ENCODE data around the gene PIK3R3. TPM values are rescaled to one million over a fixed set of nuclear protein-coding genes. Genes with fewer than 3 reads are reported as not detected.

PIK3R3 gene
- total and polyA plus RNA-seq, 2 experiments from 2014 or later = 6.4 to 11.5 TPM

DNA sequence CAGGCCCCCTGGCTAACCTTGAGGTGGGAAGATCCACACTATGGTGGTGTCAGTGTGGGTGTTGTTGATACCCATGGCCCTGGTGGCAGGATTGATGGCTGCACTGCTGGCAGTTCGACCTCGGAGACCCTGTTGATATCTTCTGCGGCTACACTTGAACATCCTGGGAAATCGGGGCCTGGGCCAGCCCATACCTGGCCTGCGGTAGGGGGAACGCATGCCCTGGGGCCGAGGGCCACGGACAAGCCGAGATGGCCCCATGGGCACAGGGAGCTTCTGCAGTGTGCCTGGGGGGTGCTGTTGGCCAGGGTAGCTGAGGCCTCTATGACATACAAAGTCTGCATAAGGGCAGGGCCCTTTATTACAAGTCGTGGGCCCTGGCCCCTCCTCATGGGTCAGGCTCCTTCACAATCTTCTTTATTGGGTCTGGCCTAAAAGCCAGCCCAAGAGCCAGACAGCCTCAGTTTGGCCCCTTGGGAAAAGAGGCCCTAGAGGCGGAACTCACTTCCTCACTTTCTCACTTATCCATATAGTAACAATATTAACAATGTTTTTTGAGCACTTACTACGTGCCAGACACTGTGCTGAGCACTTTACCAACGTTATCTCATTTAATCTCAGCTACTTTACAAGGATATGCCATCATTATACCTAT, 43.9 kb upstream of the PIK3R3 start, which contains the start of gene P3R3URF:
TSS of gene P3R3URF (minus strand) at position 278 of the 655 bp plus-strand sequence. CDS start at position 261, 17 bp downstream.
- Histone ChIP-seq H3K27me3 (no peaks in the 10 kb centered on the region), H3K9me3 (ENCODE audit: low read depth) (no peaks in the 10 kb centered on the region), H3K4me1 (ENCODE audit: low read depth) (peaks cover 11% of the 10 kb centered on the region), H3K27ac (no peak within 1 kb of the TSS), H3K36me3 (no peaks in the 10 kb centered on the region), H3K4me3 (no peak within 1 kb of the TSS)
- no peak for TF ChIP-seq CTCF (IDR thresholded peaks at IDR 0.05; ENCODE audit: low read depth, low read length)
- DNase-seq (ENCODE audit: low read depth in 1 of 2, low spot score in 1 of 2) = no peak

- Histone ChIP-seq H3K4me1 (ENCODE audit: low read depth) (peaks cover 11% of the 10 kb centered on the region), H3K36me3 (no peaks in the 10 kb centered on the region), H3K4me3 (no peak overlapping the region), H3K27me3 (no peaks in the 10 kb centered on the region), H3K9me3 (ENCODE audit: low read depth) (no peaks in the 10 kb centered on the region), H3K27ac (no peak overlapping the region)
- DNase-seq (ENCODE audit: low read depth in 1 of 2, low spot score in 1 of 2) = no peak
- no peak for TF ChIP-seq CTCF (IDR thresholded peaks at IDR 0.05; ENCODE audit: low read depth, low read length)
These were observed 42.8 kb upstream of the PIK3R3 start for GRCh38 chr1:46175243-46175642.

DNA sequence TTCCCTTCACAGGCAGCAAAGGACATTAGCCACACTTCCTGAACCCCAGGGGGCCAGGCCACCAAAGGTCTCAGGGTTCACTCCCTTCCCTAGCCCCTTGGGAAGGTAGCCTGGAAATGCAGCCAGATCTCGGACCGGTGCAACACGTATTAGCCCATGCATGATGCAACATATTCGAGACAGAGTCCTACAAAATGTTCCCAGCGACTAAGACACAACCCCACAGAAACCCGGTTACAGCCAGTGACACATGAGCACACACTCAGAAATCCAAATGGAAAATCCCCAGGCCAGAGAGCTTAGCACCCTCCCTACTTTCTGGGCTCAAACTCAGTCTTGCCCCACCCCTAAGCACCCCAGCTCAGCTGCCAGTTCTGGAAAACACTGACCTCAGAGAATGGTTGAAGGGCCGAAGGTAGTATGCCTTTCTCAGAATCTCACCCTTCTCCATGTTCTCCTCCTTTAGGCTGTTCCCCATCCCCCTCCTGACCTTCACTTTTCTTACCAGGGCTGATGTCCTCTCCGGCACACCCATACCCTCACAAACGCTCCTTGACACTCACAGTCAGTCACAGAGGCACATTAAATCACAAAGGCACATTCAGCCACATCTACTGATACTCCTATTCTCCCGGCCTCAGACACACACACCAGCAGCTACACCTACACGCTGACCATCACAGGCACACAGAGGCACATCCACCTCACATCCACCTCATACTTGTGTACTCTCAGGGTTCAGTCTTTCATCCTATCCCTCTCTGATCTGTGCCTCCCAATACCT, 42.2 kb upstream of the PIK3R3 start, which contains the start of gene TSPAN1:
TSS of gene TSPAN1 (plus strand) at position 640 of the 784 bp plus-strand sequence. CDS start 6,021 bp downstream, outside the sequence.
- Histone ChIP-seq H3K9me3 (ENCODE audit: low read depth) (no peaks in the 10 kb centered on the region), H3K4me3 (no peak within 1 kb of the TSS), H3K27ac (no peak within 1 kb of the TSS), H3K27me3 (no peaks in the 10 kb centered on the region), H3K4me1 (ENCODE audit: low read depth) (peaks cover 11% of the 10 kb centered on the region), H3K36me3 (no peaks in the 10 kb centered on the region)
- DNase-seq (ENCODE audit: low read depth in 1 of 2, low spot score in 1 of 2) = peak in 1 of 2 donors; percentile 18
- TF ChIP-seq CTCF (IDR thresholded peaks at IDR 0.05; ENCODE audit: low read depth, low read length) = no peak

DNA sequence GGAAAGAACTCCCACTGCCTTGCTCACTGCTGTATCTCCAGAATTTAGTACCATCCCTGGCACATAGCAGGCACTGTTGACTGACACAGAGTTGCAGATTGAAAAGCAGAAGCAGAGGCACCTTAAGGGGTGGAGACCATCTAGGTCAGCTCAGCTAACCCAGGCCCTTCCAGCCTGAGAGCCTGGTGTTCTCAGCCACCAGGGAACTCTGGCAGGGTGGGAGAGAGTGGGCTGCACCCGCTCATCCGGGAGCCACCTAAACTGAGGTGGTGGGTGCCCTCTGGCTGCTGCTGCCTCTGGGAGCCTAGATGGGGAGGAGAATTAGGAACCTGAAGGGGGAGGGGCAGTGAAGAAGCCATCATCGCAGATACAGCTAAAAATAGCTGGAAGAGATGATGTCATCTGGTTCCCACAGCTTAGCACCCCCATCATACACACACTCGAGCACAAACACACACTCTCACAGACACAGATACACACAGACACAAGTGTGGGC, 41.0 kb upstream of the PIK3R3 start:
- Histone ChIP-seq H3K4me1 (ENCODE audit: low read depth) (peaks cover 11% of the 10 kb centered on the region), H3K36me3 (no peaks in the 10 kb centered on the region), H3K4me3 (no peak overlapping the region), H3K9me3 (ENCODE audit: low read depth) (no peaks in the 10 kb centered on the region), H3K27ac (no peak overlapping the region), H3K27me3 (no peaks in the 10 kb centered on the region)
- TF ChIP-seq CTCF (IDR thresholded peaks at IDR 0.05; ENCODE audit: low read depth, low read length) = no peak
- no peak for DNase-seq (ENCODE audit: low read depth in 1 of 2, low spot score in 1 of 2)

GRCh38 chr1:46172321-46172720, 39.9 kb upstream of the PIK3R3 start:
- Histone ChIP-seq H3K4me1 (ENCODE audit: low read depth) (peaks cover 11% of the 10 kb centered on the region), H3K4me3 (no peak overlapping the region), H3K27me3 (peaks cover 6% of the 10 kb centered on the region), H3K36me3 (no peaks in the 10 kb centered on the region), H3K27ac (no peak overlapping the region), H3K9me3 (ENCODE audit: low read depth) (no peaks in the 10 kb centered on the region)
- no peak for DNase-seq (ENCODE audit: low read depth in 1 of 2, low spot score in 1 of 2)
- no peak for TF ChIP-seq CTCF (IDR thresholded peaks at IDR 0.05; ENCODE audit: low read depth, low read length)

Data from cardiac muscle cell (in vitro differentiated cells and primary cell).